GM10248 (cell line): ENCODE measurements around the gene TUBGCP3.

ENCODE experiments used
- CTCF ChIA-PET: fragments of 300-600 bp; sonication (Branson Sonifier 250); formaldehyde crosslinking; extraction: SDS; loops from one replicate; lab custom pipeline; 2021; ENCODE audit warnings: antibody characterized with exemption; lab: Yijun Ruan, JAX
- POLR2A ChIA-PET: fragments of 350-650 bp; sonication (Branson Sonifier 250); formaldehyde crosslinking; extraction: SDS; loops from one replicate; lab custom pipeline; 2020; ENCODE audit warnings: antibody characterized with exemption; lab: Yijun Ruan, JAX
- DNase-seq: peaks from one replicate; pipeline ENCODE4 v3.0.0; 2012; ENCODE audit errors: extremely low spot score
- TF ChIP-seq, protein P1 (sequence below): IDR thresholded peaks from 2 replicates; pipeline ENCODE4 v1.5.1; 2012; ENCODE audit warnings: mild to moderate bottlenecking, low read depth; ENCODE audit errors: extremely low read depth, missing control alignments, control extremely low read depth

The TUBGCP3 gene

DNA sequence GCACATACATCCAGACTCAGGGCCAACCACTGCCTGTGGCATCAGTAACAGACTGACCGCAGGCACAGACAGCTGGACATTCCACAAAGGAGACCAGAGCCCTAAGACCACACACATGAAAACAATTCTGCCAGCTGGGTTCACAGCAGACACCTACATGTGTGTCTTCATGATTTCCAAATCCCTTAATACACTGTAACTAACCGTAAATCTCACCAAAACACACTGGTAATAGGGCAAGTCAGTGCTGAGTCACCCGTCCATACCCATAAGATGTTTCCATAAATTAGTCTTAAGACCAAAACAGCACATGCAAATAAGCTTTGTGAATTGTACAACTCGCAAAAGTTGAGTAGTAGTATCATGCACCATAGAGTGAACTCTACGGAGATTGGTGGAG is 65.4 kb downstream of the TUBGCP3 start:
- ChIA-PET CTCF (interaction anchor here (1.0 to 4.8 kb wide), 4 partner anchors 10 to 21 kb away, joined by 3 to 20 read pairs (median 4); no protein-coding TSS in a partner anchor), POLR2A (no interaction called here)
- DNase-seq, result no peak
- TF ChIP-seq, protein P1, sequence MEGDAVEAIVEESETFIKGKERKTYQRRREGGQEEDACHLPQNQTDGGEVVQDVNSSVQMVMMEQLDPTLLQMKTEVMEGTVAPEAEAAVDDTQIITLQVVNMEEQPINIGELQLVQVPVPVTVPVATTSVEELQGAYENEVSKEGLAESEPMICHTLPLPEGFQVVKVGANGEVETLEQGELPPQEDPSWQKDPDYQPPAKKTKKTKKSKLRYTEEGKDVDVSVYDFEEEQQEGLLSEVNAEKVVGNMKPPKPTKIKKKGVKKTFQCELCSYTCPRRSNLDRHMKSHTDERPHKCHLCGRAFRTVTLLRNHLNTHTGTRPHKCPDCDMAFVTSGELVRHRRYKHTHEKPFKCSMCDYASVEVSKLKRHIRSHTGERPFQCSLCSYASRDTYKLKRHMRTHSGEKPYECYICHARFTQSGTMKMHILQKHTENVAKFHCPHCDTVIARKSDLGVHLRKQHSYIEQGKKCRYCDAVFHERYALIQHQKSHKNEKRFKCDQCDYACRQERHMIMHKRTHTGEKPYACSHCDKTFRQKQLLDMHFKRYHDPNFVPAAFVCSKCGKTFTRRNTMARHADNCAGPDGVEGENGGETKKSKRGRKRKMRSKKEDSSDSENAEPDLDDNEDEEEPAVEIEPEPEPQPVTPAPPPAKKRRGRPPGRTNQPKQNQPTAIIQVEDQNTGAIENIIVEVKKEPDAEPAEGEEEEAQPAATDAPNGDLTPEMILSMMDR, result no peak

DNA sequence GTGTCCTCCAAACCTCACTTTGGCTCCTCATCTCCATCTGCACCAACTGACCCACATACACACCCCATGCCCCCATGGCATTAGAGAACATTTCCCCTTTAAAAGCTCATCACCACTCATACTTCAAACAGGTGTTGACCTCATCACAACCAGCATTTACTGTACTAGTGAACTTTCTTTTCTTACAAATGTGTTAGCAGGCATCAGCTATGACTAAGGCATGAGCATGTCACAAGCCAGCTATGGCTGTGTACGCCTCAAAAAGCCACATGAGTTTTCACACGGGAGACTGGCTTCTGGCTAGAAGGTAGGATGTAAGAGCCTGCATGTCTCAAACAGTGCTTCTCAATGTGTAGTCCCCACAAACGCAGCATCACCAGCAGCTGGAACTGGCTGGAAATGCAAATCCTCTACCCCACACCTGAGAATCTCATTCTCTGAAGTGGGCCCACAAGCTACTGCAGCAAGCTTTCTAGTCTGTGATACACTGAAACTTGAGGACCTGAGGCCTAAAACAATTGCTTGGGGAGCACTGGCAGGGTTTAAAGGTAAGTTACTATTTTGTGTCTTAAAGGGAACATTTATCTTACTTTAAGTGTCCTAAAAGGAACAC is 66.8 kb downstream of the TUBGCP3 start:
- POLR2A ChIA-PET, result no interaction called here

DNA sequence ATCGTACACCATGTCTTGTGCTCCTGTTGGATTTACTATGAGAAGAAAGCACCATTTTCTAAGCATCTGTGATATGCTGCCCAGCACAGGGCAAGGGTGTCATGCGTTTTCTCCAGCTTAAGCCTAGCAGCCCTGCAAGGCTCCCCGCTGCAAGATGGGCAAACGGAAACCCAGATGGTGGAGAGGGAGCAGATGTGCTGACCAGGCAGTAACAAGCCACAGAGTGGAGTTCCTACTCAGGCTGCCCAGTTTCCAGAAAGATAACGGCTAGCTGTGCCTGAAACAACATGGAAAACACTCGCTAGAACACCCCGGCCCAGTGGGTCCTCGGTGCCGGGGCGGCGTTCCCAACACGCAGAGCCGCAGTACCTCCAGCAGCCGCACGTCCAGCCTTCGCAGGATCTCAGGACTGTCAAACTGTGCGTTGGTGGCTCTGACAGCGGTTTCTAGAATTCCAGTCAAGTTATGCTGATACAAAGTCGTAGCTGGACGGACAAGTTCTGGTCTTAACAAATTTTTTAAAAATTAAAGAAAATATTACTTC is 68.4 kb downstream of the TUBGCP3 start:
- POLR2A ChIA-PET, result no interaction called here
- CTCF ChIA-PET, result interaction anchor here (1.3 to 4.8 kb wide), 3 partner anchors 7 to 28 kb away, joined by 3 to 20 read pairs (median 4); no protein-coding TSS in a partner anchor
- TF ChIP-seq, protein P1, result no peak
- no peak for DNase-seq

More for the DNA sequence above, 66.8 kb downstream of the TUBGCP3 start:
- DNase-seq, result no peak
- CTCF ChIA-PET, result interaction anchor here (0.9 to 4.8 kb wide), 7 partner anchors 8 to 1606 kb away, joined by 3 to 20 read pairs (median 3); no protein-coding TSS in a partner anchor
- TF ChIP-seq, protein P1, result no peak

DNA sequence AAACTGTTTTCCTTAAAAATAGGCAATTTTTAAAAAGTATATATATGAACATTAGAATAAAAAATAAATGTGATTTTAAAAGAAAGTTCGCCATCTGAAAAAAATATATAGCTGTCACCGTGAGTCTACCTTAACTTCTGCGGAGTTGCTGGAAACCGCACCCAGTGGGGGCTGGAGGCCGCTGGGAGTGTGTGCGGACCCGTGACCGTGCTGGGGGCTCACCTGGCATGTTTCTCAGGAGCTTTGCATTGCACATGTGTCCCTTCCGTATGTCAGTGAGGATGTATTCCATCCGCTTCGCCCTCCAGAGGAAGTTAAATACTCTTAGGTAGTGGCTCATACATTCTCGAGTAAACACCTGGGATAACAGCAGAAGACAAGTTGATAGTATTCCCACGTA is 71.7 kb downstream of the TUBGCP3 start:
- ChIA-PET CTCF (no interaction called here), POLR2A (no interaction called here)
- no peak for DNase-seq
- TF ChIP-seq, protein P1, result no peak

DNA sequence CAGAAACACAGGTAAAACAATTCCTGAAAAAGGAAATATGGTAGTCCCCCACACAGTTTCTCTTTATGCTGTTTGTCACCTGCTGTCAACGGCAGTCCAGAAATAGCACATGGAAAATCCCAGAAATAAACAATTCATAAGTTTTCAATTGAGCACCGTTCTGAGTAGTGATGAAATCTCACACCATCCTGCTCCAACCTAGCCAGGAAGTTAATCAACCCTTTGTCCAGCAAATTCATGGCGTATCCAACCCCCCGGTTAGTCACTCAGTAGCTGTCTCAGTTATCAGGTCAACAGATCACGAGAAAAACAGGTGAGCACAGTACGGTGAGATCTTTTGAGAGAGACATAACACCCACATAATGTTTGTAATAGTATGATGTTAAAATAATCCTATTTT is 74.2 kb downstream of the TUBGCP3 start:
- ChIA-PET CTCF (interaction anchor here (4.3 kb wide), 1 partner anchor 8 kb away, joined by 20 read pairs; no protein-coding TSS in a partner anchor), POLR2A (no interaction called here)
- TF ChIP-seq, protein P1, result no peak
- no peak for DNase-seq

- no peak for DNase-seq
- POLR2A ChIA-PET, result no interaction called here
- CTCF ChIA-PET, result interaction anchor here (2.1 to 4.3 kb wide), 2 partner anchors 10 kb away, joined by 6 to 20 read pairs; no protein-coding TSS in a partner anchor
- TF ChIP-seq, protein P1, result no peak
Measured at GRCh38 chr13:112510987-112511685, 76.8 kb downstream of the TUBGCP3 start.
